Progenitor cell of endocrine pancreas (in vitro differentiated cells): Measurements from ENCODE around the gene IL17C. TPM values are rescaled to one million over a fixed set of nuclear protein-coding genes. Genes with fewer than 3 reads are reported as not detected.

Experiments used
- DNase-seq: peaks from one replicate; pipeline ENCODE4 v3.0.0; 2021; ENCODE audit warnings: low spot score; ENCODE audit not compliant: unreplicated experiment
- H3K27ac Mint-ChIP-seq: 2 replicates; pipeline ENCODE4 v1.8.0; 2021; ENCODE audit warnings: mild to moderate bottlenecking, moderate library complexity, mixed read lengths
- H3K27me3 Mint-ChIP-seq: 2 replicates; pipeline ENCODE4 v1.8.0; 2021; ENCODE audit warnings: mixed read lengths
- H3K36me3 Mint-ChIP-seq: 2 replicates; pipeline ENCODE4 v1.8.0; 2022; ENCODE audit warnings: mixed read lengths; ENCODE audit not compliant: insufficient read depth
- H3K4me1 Mint-ChIP-seq: 2 replicates; pipeline ENCODE4 v1.8.0; 2021; ENCODE audit warnings: low read depth, mixed read lengths
- H3K4me3 Mint-ChIP-seq: 2 replicates; pipeline ENCODE4 v1.8.0; 2021; ENCODE audit warnings: low read depth, mild to moderate bottlenecking, moderate library complexity, mixed read lengths
- H3K9me3 Mint-ChIP-seq: 2 replicates; pipeline ENCODE4 v1.8.0; 2021; ENCODE audit warnings: low read depth, mixed read lengths
- total RNA-seq: library from RNA; stranded (reverse); gene quantifications from 2 replicates; pipeline ENCODE4 v1.2.1, GENCODE V29; 2021
- TF ChIP-seq, protein P1 (sequence below): fragments of 200-600 bp; sonication (generic); IDR thresholded peaks from one replicate; pipeline ENCODE4 v1.5.0; 2021; ENCODE audit warnings: antibody characterized with exemption, mild to moderate bottlenecking; ENCODE audit not compliant: unreplicated experiment

IL17C gene
- total RNA-seq, 1 donor from 2014 or later: 0.29 TPM

DNA sequence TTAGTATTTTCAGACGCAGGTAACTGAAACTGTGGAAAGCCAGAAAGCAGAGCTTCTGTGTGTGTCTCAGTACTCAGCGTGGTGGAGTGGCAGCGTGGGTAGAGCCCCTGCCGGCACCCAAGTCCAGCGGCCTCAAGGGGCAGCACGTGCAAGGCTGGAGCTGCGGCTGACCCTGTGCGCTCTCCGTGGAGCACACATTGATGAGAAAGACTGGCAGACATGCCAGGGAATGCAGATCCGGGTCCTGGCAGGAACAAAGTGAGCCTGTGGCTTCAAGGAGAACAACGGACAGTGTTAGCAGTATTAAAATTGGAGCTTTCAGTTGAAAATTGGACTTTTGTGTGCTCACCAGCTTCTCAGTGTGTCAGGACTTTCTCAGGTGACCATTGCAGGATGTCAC lies 44.9 kb upstream of the IL17C start:
- Mint-ChIP-seq H3K4me3 (no peak overlapping the region), H3K27me3 (no peaks in the 10 kb centered on the region), H3K27ac (no peak overlapping the region), H3K36me3 (peaks cover 22% of the 10 kb centered on the region), H3K4me1 (peaks cover 6% of the 10 kb centered on the region), H3K9me3 (no peaks in the 10 kb centered on the region)
- DNase-seq: no peak
- TF ChIP-seq, protein P1, sequence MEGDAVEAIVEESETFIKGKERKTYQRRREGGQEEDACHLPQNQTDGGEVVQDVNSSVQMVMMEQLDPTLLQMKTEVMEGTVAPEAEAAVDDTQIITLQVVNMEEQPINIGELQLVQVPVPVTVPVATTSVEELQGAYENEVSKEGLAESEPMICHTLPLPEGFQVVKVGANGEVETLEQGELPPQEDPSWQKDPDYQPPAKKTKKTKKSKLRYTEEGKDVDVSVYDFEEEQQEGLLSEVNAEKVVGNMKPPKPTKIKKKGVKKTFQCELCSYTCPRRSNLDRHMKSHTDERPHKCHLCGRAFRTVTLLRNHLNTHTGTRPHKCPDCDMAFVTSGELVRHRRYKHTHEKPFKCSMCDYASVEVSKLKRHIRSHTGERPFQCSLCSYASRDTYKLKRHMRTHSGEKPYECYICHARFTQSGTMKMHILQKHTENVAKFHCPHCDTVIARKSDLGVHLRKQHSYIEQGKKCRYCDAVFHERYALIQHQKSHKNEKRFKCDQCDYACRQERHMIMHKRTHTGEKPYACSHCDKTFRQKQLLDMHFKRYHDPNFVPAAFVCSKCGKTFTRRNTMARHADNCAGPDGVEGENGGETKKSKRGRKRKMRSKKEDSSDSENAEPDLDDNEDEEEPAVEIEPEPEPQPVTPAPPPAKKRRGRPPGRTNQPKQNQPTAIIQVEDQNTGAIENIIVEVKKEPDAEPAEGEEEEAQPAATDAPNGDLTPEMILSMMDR: no peak

DNA sequence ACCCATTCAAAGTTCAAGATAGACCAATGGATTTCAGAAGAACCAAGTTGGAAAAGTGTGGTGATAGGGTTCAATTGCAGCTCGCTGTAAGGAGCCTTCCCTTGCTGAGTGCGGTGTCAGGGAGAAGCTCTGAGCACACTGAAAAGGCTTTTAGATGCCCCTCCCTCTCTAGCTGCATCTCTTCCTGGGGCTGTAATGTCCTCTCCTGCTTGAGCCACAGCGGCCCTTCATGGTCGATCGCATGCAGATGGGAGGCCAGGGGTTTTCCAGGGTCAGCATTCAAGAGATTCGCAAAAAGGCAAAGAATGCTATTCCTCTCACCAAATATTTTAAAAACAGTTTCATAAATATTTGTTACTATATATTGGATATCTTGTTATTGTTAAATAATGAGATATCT lies 44.5 kb upstream of the IL17C start:
- Mint-ChIP-seq H3K9me3 (no peaks in the 10 kb centered on the region), H3K27ac (no peak overlapping the region), H3K36me3 (peaks cover 20% of the 10 kb centered on the region)

DNA sequence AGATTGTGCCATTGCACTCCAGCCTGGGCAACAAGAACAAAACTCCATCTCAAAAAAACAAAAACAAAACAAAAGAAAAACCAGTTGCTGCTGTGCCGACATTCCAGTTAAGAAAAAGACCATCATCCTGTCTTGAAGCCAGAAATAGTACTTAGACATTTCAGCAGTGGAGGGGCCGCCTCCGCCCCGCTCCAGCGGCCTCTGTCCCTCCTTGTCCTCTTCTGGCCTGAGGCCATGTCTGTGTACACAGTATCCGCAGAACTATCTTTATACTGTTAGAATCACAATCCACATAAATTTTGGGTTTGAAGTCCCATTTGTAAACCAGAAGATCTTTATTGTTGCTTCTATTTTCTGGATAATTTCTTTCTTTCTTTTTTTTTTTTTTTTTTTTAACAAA lies 43.3 kb upstream of the IL17C start:
- H3K27me3 Mint-ChIP-seq: no peaks in the 10 kb centered on the region
- H3K36me3 Mint-ChIP-seq: peaks cover 19% of the 10 kb centered on the region
- peaks cover 6% of the 10 kb centered on the region for H3K4me1 Mint-ChIP-seq
- no peak overlapping the region for H3K27ac Mint-ChIP-seq
- TF ChIP-seq, protein P1: no peak
- DNase-seq: no peak
- no peak overlapping the region for H3K4me3 Mint-ChIP-seq
- no peaks in the 10 kb centered on the region for H3K9me3 Mint-ChIP-seq

More for the DNA sequence above, 44.5 kb upstream of the IL17C start:
- Mint-ChIP-seq H3K4me1 (peaks cover 6% of the 10 kb centered on the region), H3K4me3 (no peak overlapping the region), H3K27me3 (no peaks in the 10 kb centered on the region)
- TF ChIP-seq, protein P1: no peak
- no peak for DNase-seq

DNA sequence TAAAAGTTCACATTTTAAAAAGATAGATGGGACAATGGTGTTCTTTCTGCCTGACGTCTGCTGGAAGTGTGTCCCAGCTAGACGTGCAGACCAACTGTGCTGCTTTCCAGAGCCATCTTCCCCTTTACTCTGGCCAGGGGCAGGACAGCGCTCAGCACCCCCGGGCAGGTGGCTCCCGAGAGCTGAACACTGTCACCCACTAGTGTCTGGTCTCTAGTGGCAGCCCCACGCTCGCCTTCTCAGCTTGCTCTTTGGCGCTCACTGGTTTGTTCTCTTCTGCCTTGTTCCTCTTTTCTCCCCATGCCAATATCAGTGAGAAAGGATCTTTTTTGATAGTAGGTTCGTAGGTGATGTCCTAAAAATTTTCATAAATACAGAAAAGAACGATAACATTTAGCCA lies 42.5 kb upstream of the IL17C start:
- Mint-ChIP-seq H3K4me3 (no peak overlapping the region), H3K27me3 (no peaks in the 10 kb centered on the region), H3K36me3 (peaks cover 21% of the 10 kb centered on the region), H3K4me1 (peaks cover 6% of the 10 kb centered on the region), H3K27ac (no peak overlapping the region), H3K9me3 (no peaks in the 10 kb centered on the region)
- no peak for DNase-seq
- TF ChIP-seq, protein P1: no peak

DNA sequence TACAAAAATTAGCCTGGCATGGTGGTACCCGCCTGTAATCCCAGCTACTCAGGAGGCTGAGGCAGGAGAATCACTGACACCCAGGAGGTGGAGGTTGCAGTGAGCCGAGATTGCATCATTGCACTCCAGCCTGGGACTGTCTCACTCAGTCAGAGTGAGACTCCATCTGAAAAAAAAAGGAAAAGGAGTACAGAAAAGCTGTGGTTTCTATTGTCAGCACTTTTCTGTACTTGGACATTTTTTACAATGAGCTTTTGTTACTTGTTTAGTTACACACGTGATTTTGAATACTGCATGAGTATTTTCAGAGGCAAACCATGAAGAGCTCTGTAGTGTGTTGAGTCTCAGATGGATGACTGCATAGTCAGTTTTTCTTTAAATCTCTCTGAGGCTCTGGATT lies 41.9 kb upstream of the IL17C start:
- no peaks in the 10 kb centered on the region for H3K27me3 Mint-ChIP-seq
- no peaks in the 10 kb centered on the region for H3K9me3 Mint-ChIP-seq
- peaks cover 6% of the 10 kb centered on the region for H3K4me1 Mint-ChIP-seq
- H3K36me3 Mint-ChIP-seq: peaks cover 21% of the 10 kb centered on the region
- H3K4me3 Mint-ChIP-seq: no peak overlapping the region
- no peak overlapping the region for H3K27ac Mint-ChIP-seq
- no peak for DNase-seq
- TF ChIP-seq, protein P1: no peak
